ENCODE data around the gene GRB10. TPM values are rescaled to one million over a fixed set of nuclear protein-coding genes. Genes with fewer than 3 reads are reported as not detected.

GRB10 gene
- polyA plus RNA-seq, 3 donors = 1.3 to 3.1 (median 1.5) TPM

GRCh38 chr7:50558294-50559053 is 224.2 kb downstream of the GRB10 start:
- Histone ChIP-seq H3K36me3 (replicated peaks in 1 of 2; ENCODE audit: control insufficient read depth in 1 of 2, insufficient read depth in 2 of 2, low read length in 2 of 2) (no peaks in the 10 kb centered on the region), H3K79me2 (ENCODE audit: insufficient read depth, low read length) (no peaks in the 10 kb centered on the region), H2AFZ (ENCODE audit: insufficient read depth, low read depth, low read length, poor library complexity, severe bottlenecking) (no peak overlapping the region), H3K27ac (ENCODE audit: low read depth in 1 of 2, low read length in 2 of 2) (no peak overlapping the region), H3K4me1 (ENCODE audit: control insufficient read depth in 1 of 2, insufficient read depth in 2 of 2, low read length in 2 of 2) (no peaks in the 10 kb centered on the region), H3K9ac (ENCODE audit: insufficient read depth, low read length, poor library complexity, severe bottlenecking) (no peak overlapping the region), H3K4me3 (replicated peaks in 1 of 3; ENCODE audit: low read depth in 2 of 3, low read length in 3 of 3) (no peak overlapping the region), H3K27me3 (ENCODE audit: control insufficient read depth in 2 of 2, insufficient read depth in 2 of 2, low read length in 2 of 2) (no peaks in the 10 kb centered on the region), H3K9me3 (replicated peaks in 1 of 2; ENCODE audit: control insufficient read depth in 1 of 2, insufficient read depth in 1 of 2, low read length in 2 of 2) (no peaks in the 10 kb centered on the region), H3K4me2 (replicated peaks; ENCODE audit: extremely low read depth, low read length, poor library complexity, severe bottlenecking) (no peak overlapping the region), H4K20me1 (ENCODE audit: insufficient read depth, low read length) (no peaks in the 10 kb centered on the region)
- Mint-ChIP-seq H3K27me3 (ENCODE audit: low read depth in 3 of 3) (peaks cover 12 to 23% (median 13%) of the 10 kb centered on the region in 3 donors), H3K9me3 (no peaks in the 10 kb centered on the region), H3K4me1 (no peaks in the 10 kb centered on the region), H3K4me3 (no peak overlapping the region), H3K36me3 (no peaks in the 10 kb centered on the region), H3K27ac (no peak overlapping the region)
- no peak for TF ChIP-seq CTCF (IDR thresholded peaks at IDR 0.05)
- no peak for DNase-seq
- no CpG with 5 or more reads among the region's 5 CpGs for WGBS (ENCODE audit: insufficient coverage)
- intact Hi-C loops (cut with micrococcal nuclease) = no loop called here

- no peak overlapping the region for H3K4me3 ChIP-seq (replicated peaks in 1 of 3; ENCODE audit: low read depth in 2 of 3, low read length in 3 of 3)
- intact Hi-C loops (cut with micrococcal nuclease) = no loop called here
- no peaks in the 10 kb centered on the region for H3K36me3 Mint-ChIP-seq
- no peak overlapping the region for H2AFZ ChIP-seq (ENCODE audit: insufficient read depth, low read depth, low read length, poor library complexity, severe bottlenecking)
- no peaks in the 10 kb centered on the region for H4K20me1 ChIP-seq (ENCODE audit: insufficient read depth, low read length)
- no peaks in the 10 kb centered on the region for H3K4me1 Mint-ChIP-seq
- no peak overlapping the region for H3K9ac ChIP-seq (ENCODE audit: insufficient read depth, low read length, poor library complexity, severe bottlenecking)
- H3K27me3 Mint-ChIP-seq (ENCODE audit: low read depth in 3 of 3) = peaks cover 12 to 23% (median 15%) of the 10 kb centered on the region in 3 donors
- H3K4me1 ChIP-seq (ENCODE audit: control insufficient read depth in 1 of 2, insufficient read depth in 2 of 2, low read length in 2 of 2) = no peaks in the 10 kb centered on the region
- no peak overlapping the region for H3K27ac Mint-ChIP-seq
- no peaks in the 10 kb centered on the region for H3K27me3 ChIP-seq (ENCODE audit: control insufficient read depth in 2 of 2, insufficient read depth in 2 of 2, low read length in 2 of 2)
- no peak overlapping the region for H3K4me3 Mint-ChIP-seq
- TF ChIP-seq CTCF (IDR thresholded peaks at IDR 0.05) = no peak
- no peak for DNase-seq
- no CpG with 5 or more reads among the region's 2 CpGs for WGBS (ENCODE audit: insufficient coverage)
- no peak overlapping the region for H3K4me2 ChIP-seq (replicated peaks; ENCODE audit: extremely low read depth, low read length, poor library complexity, severe bottlenecking)
- H3K79me2 ChIP-seq (ENCODE audit: insufficient read depth, low read length) = no peaks in the 10 kb centered on the region
- H3K9me3 Mint-ChIP-seq = no peaks in the 10 kb centered on the region
- H3K36me3 ChIP-seq (replicated peaks in 1 of 2; ENCODE audit: control insufficient read depth in 1 of 2, insufficient read depth in 2 of 2, low read length in 2 of 2) = no peaks in the 10 kb centered on the region
- no peaks in the 10 kb centered on the region for H3K9me3 ChIP-seq (replicated peaks in 1 of 2; ENCODE audit: control insufficient read depth in 1 of 2, insufficient read depth in 1 of 2, low read length in 2 of 2)
- H3K27ac ChIP-seq (ENCODE audit: low read depth in 1 of 2, low read length in 2 of 2) = no peak overlapping the region
Measured at GRCh38 chr7:50557099-50557498, 225.6 kb downstream of the GRB10 start.

All from CD14-positive monocyte (primary cell).